Measurements from ENCODE around the gene ERF.
"Not testable (repeated sequence)": the region's sequence is repeated elsewhere in the genome, so short reads cannot be mapped to it uniquely, and the experiment has no call there.

The ERF gene

GRCh38 chr19:42275517-42275916 is 20.6 kb upstream of the ERF start:
- DNase-seq (ENCODE audit: low read depth) = no peak

GRCh38 chr19:42275103-42275502 is 20.2 kb upstream of the ERF start:
- no peak for DNase-seq (ENCODE audit: low read depth)

GRCh38 chr19:42274065-42274682 is 19.2 kb upstream of the ERF start:
- no peak for DNase-seq (ENCODE audit: low read depth)

DNA sequence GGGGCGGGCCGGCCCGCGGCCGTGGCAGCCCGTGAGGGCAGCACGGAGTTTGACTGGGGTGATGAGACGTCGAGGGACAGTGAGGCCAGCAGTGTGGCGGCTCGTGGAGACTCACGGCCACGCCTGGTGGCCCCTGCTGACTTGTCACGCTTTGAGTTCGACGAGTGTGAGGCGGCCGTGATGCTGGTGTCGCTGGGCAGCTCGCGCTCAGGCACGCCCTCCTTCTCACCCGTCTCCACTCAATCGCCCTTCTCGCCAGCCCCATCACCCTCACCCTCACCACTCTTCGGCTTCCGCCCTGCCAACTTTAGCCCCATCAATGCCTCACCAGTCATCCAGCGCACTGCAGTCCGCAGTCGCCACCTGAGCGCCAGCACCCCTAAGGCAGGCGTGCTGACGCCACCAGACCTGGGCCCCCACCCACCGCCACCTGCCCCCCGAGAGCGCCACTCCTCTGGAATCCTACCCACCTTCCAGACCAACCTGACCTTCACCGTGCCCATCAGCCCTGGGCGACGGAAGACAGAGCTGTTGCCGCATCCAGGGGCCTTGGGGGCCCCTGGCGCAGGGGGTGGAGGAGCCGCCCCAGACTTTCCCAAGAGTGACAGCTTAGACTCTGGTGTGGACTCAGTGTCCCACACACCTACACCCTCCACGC is 18.6 kb upstream of the ERF start:
- no peak for DNase-seq (ENCODE audit: low read depth)

GRCh38 chr19:42272989-42273406 is 18.1 kb upstream of the ERF start:
- no peak for DNase-seq (ENCODE audit: low read depth)

- DNase-seq (ENCODE audit: low read depth) = no peak
Observed at GRCh38 chr19:42272535-42272897, 17.6 kb upstream of the ERF start.

- no peak for DNase-seq (ENCODE audit: low read depth)
Observed at GRCh38 chr19:42271861-42272534, 17.1 kb upstream of the ERF start.

DNA sequence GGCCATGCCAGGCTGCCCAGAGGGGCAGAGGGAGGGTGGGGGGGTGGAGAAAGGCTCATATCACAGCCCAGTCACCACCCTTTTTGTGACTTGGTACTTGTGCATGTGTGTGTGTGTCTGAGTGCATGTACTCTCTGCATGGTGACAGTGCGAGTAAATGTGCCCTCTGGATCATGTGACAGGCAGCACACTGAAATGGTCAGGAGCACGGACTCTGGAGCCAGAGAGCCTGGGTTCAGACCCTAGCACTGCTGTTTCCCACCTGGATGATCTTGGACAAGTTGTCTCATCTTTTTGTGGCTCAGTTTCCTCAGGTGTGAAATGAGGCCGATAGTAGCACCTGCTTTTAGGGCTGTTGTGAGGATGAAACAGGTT is 16.1 kb upstream of the ERF start:
- DNase-seq (ENCODE audit: low read depth) = no peak

- DNase-seq (ENCODE audit: low read depth) = peak; percentile 41
Observed at GRCh38 chr19:42270346-42271044, 15.6 kb upstream of the ERF start.

GRCh38 chr19:42269478-42270345 is 14.8 kb upstream of the ERF start:
- DNase-seq (ENCODE audit: low read depth) = no peak

DNA sequence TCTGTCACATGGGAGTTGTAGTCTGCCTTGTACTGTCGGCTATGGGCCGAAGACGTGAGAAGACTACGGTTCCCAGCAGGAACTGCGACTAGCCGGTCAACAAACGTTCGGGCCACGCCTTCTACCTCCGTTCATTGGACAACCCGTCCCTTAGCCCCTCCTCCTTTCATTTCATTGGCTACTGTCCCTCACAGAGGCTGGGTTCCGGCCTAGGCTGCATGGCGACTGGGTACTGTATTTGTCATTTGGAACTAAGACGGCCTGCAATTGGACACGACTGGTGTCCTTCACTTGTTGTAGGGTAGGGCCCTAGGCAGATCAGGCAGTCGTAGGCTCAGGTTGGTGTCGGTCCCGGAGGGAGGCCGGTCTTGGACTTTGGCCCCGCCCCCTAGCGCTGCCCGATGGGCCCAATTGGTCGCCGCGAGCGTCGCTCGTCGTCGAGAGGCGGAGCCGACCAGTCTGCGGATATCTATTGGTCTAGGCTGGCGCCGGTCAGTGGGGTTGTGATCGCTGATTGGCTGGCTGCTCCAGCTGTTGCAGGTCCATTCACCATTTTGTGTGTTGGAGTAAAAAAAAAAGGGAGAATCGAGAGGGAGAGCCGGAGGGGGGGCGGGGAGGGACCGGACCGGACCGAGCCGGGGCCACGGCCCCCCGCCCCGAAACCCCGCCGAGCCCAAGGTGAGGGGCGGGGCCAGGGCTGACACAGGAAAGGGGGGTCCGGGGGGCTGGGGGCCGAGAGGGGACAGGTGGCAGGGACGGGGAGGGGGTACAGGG is 14.0 kb upstream of the ERF start, which contains the start of gene CIC:
Gene CIC, plus strand, starts transcription at position 549 of the 774 bp plus-strand sequence. CDS start 2,532 bp downstream, outside the sequence.
- DNase-seq (ENCODE audit: low read depth) = peak; percentile 98

DNA sequence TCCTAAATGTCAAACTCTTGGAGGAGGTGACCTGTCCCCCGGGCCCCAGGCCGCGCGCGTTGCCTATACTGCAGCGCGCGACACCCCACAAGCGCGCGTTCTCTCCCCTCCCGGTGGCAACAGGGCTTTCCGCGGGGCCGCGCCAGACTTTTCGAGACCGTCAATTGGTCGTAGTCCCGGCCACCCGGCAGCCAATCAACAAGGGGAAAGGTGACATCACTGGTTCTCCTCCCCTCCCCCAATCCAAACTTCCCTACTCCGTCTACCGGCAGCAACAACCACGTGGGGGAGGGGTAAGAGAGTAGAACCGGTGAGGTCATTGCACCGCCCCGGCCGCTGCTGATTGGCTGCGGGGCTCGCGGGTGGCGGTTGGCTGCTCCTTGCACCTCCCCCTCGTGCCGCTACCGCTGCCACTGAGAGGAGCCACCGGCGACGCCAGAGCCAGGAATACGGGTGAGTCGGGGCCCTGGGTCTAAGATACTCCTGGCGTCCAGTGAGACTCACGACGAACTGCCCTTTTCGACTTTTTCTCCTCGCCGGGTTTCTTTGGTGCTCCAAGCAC is 13.3 kb upstream of the ERF start:
- DNase-seq (ENCODE audit: low read depth) = peak; percentile 97

DNA sequence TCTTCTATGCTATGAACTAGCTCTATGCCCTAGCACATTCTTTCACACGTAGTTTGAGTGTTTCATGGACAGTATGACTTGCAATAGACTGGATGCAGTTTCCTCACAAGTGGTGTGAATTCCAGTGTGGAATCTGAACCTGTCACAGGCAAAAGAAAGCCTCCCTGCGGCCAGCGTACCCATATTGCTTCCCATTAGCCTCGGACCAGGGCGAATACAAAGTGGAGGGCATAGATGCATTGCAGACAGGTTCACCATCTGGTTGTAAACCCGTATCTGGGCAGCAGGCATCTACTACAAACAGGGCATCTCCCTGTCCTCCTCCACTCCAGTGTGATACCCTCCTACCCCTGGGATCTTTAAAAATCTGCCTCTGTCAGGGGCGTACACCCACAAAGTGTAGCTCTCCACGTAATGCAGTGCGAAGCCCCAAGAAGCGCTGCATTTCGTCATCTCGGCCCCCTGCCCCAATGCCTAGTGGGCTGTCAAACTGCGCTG is 12.8 kb upstream of the ERF start:
- DNase-seq (ENCODE audit: low read depth) = no peak

DNA sequence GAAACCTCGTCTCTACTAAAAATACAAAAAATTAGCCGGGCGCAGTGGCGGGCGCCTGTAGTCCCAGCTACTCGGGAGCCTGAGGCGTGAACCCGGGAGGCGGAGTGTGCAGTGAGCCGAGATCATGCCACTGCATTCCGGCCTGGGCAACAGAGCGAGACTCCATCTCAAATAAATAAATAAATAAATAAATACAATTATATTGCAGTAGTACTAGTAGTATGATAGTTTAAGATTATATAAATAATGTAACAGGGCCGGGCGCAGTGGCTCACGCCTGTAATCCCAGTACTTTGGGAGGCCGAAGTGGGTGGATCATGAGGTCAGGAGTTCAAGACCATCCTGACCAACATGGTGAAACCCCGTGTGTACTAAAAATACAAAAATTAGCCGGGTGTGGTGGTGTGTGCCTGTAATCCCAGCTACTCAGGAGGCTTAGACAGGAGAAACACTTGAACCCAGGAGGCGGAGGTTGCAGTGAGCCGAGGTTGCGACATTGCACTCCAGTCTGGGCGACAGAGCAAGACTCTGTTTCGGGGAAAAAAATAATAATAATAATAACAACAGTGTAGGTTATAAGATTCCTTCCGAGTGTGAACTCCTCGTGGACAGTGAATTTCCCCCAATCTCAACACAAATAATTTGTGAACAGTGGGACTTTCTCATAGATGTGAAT is 12.1 kb upstream of the ERF start:
- DNase-seq (ENCODE audit: low read depth) = not testable (repeated sequence)

- DNase-seq (ENCODE audit: low read depth) = not testable (repeated sequence)
Observed at GRCh38 chr19:42266105-42266504, 11.2 kb upstream of the ERF start.

GRCh38 chr19:42261763-42262162 is 6.8 kb upstream of the ERF start:
- no peak for DNase-seq (ENCODE audit: low read depth)

DNA sequence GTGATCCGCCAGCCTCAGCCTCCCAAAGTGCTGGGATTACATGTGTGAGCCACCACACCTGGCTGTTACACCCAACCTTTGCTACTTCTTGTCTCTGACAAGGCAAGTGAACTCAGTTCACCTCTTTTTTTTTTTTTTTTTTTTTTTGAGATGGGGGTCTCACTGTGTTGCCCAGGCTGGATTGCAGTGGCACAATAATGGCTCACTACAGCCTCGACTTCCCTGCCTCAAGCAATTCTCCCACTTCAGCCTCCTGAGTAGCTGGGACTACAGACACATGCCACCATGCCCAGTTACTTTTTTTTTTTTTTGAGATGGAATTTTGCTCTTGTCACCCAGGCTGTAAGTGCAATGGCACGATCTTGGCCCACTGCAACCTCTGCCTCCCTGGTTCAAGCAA is 2.9 kb upstream of the ERF start:
- DNase-seq (ENCODE audit: low read depth) = not testable (repeated sequence)

- DNase-seq (ENCODE audit: low read depth) = no peak
Observed at GRCh38 chr19:42255766-42256745, 1.1 kb upstream of the ERF start.
